Mucosa of descending colon (tissue), 3 donors: ENCODE results near the gene KIF6. TPM values are rescaled to one million over a fixed set of nuclear protein-coding genes. Genes with fewer than 3 reads are reported as not detected.

Experiments
- ATAC-seq: fragments of 200-7000 bp; cut with Tn5 transposase; one replicate; pipeline ENCODE4 v1.9.1; 2020; ENCODE audit warnings: mild to moderate bottlenecking, moderate library complexity
- DNase-seq, 3 donors: peaks; one replicate each; pipeline ENCODE4 v3.0.0-alpha.2; 2020
- H3K36me3 ChIP-seq: fragments of 200-600 bp; one replicate; pipeline ENCODE4 v1.8.0; 2021; ENCODE audit warnings: low read depth, mild to moderate bottlenecking
- H3K4me1 ChIP-seq: fragments of 200-600 bp; one replicate; pipeline ENCODE4 v1.8.0; 2021; ENCODE audit warnings: low read depth, mild to moderate bottlenecking
- H3K4me3 ChIP-seq: fragments of 200-600 bp; one replicate; pipeline ENCODE4 v1.8.0; 2021; ENCODE audit warnings: mild to moderate bottlenecking
- H3K9me3 ChIP-seq: fragments of 200-600 bp; one replicate; pipeline ENCODE4 v1.8.0; 2021; ENCODE audit warnings: mild to moderate bottlenecking
- intact Hi-C, 2 donors: fragments of 100-400 bp; cut with DNase I in 1 of 2; cut with micrococcal nuclease in 1 of 2; formaldehyde crosslinking; loops; one replicate each; pipeline versions ENCODE4 v1.11.0 to v1.11.1; 2022; cut with DNase I, micrococcal nuclease
- total RNA-seq, 3 donors: library from RNA; stranded (reverse); fragmentation: NEBNext Ultra II Directional in 2 of 3; extraction: Animal tissue kit (Norgen Biotek cat#: 25700) in 2 of 3; gene quantifications; one replicate each; pipeline versions ENCODE4 v1.2.1 to v1.2.4, GENCODE V29; 2021 to 2023
- TF ChIP-seq, protein P1 (sequence below): fragments of 200-600 bp; IDR thresholded peaks from one replicate; pipeline ENCODE4 v1.8.0; 2022; ENCODE audit warnings: antibody characterized with exemption, mild to moderate bottlenecking
- donor health status: DM: no; HTN: no; CAD: no; lungs with moderate emphysema.
- donor health status: DM: no; HTN: no; CAD: no.
- donor health status: DM: no; HTN: yes; CAD: no.

KIF6 gene
- total RNA-seq, 3 donors from 2014 or later = 0.24 to 0.85 (median 0.52) TPM

DNA sequence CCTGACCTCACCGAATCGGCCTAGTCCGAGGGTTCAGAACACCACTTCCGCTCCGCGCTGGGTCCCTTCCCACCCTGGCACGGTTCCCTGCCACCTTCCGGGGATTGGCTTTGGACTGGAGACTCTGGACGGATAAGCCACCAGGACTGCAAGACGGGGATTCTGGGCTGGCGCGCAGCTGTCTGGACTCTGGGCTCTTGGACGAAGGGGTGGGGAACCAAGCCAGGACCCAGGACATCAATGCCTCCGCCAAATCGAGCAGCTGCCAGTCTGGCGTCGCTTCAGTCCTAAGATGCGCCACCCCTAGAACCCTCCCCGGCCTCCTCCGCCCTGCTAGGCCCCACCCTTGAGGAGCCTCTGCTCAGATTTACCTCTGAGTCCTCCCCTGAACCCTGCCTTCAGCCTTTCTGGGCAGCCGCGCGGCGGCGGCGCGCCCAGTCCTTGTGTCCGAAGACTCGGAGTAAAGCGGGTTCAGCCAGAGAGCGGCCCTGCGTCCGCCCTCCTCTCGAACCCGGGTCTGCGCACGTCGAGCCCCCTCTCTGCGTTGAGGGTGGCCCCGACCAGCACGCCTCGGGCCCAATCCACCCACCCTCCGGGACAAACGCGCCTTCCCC, 412.2 kb downstream of the KIF6 start:
- ATAC-seq (no peak), DNase-seq (peak in 1 of 3 donors; percentile 47)
- H3K4me3 ChIP-seq = no peak overlapping the region
- H3K36me3 ChIP-seq = no peaks in the 10 kb centered on the region
- TF ChIP-seq, protein P1, sequence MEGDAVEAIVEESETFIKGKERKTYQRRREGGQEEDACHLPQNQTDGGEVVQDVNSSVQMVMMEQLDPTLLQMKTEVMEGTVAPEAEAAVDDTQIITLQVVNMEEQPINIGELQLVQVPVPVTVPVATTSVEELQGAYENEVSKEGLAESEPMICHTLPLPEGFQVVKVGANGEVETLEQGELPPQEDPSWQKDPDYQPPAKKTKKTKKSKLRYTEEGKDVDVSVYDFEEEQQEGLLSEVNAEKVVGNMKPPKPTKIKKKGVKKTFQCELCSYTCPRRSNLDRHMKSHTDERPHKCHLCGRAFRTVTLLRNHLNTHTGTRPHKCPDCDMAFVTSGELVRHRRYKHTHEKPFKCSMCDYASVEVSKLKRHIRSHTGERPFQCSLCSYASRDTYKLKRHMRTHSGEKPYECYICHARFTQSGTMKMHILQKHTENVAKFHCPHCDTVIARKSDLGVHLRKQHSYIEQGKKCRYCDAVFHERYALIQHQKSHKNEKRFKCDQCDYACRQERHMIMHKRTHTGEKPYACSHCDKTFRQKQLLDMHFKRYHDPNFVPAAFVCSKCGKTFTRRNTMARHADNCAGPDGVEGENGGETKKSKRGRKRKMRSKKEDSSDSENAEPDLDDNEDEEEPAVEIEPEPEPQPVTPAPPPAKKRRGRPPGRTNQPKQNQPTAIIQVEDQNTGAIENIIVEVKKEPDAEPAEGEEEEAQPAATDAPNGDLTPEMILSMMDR = no peak
- intact Hi-C loops = loop anchor here in 1 of 2 donors (5.0 kb wide), 1 partner anchor 441 kb away; no protein-coding TSS in a partner anchor
- peaks cover 17% of the 10 kb centered on the region for H3K4me1 ChIP-seq
- no peaks in the 10 kb centered on the region for H3K9me3 ChIP-seq

DNA sequence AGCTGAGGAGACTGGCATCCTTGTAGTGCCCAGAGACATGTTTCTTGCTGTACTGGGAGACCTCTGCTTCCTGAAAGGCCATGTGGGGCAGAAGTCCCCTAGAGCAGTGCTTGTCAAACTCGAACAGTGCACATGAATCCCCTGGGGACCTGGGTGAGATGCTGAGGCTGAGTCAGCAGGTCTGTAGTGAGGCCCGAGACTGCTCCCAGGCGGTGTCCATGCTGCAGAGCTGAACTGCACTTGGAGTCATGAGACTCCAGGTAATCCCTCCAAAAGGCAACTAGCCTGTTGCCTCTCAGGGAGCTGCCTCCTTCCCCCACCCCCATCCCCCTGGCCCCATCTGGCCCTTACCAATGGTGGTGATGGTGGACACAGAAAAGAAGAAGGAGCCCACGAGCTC, 414.7 kb downstream of the KIF6 start:
- TF ChIP-seq, protein P1 = no peak
- DNase-seq (no peak), ATAC-seq (no peak)
- Histone ChIP-seq H3K36me3 (no peaks in the 10 kb centered on the region), H3K9me3 (no peaks in the 10 kb centered on the region), H3K4me3 (no peak overlapping the region), H3K4me1 (peaks cover 17% of the 10 kb centered on the region)
- intact Hi-C loops = loop anchor here in 1 of 2 donors (5.0 kb wide), 1 partner anchor 438 kb away; no protein-coding TSS in a partner anchor

DNA sequence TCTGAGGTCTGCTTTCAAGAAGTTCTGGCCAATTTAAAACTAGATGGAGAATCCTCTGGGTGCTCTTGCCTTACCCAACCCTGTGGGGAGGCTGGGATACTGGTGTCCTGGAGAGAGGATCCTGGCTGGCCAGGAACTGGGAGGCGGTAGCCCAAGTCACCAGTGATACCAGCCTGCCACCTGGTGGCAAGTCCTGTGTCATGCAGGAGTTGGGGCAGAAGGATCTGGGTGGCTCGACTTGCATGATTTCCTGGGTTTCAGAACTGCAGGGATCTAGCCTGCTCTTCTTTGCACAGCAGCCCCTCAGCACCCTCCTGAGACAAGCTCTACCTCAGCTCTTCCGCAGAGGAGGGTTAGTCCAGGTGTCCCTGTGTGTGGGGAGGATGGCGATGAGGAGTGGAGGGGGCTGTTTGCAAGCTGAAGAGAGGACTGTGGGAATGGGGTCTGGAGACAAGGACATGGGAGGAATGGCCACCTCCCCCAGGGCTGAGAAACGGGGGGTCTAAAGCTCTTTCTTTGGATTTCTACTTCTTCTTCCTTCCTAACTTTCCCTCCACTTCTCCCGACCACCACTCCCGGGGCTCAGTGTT, 415.2 kb downstream of the KIF6 start:
- Histone ChIP-seq H3K4me3 (no peak overlapping the region), H3K9me3 (no peaks in the 10 kb centered on the region), H3K36me3 (no peaks in the 10 kb centered on the region), H3K4me1 (peaks cover 17% of the 10 kb centered on the region)
- intact Hi-C loops = loop anchor here (5.0 to 10.0 kb wide), 4 partner anchors 143 to 438 kb away; no protein-coding TSS in a partner anchor
- TF ChIP-seq, protein P1 = peak; percentile 86
- peak; percentile 88 for ATAC-seq
- DNase-seq = peak; percentile 67 to 86 (median 85)

DNA sequence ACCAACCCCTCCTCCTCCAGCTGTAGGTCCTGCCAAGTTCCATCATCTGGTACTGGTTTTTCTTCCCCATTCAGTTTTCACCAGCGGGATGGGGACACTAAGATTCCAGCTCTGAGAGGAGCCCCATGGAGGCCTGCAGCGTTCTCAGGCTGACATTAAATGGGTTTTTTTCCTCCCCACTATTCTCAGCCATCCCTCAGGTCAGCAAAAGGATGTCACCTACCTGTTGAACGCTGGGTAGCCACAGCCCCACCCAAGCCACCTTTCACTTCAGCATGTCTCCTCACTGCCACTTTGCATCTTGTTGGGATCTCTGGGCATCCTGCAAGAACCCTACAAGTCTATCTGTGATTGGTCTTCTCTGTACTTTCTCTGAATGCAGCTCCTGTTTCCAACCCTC, 417.7 kb downstream of the KIF6 start:
- no peak for ATAC-seq
- TF ChIP-seq, protein P1 = no peak
- no peak for DNase-seq
- H3K4me3 ChIP-seq = no peak overlapping the region
- no peaks in the 10 kb centered on the region for H3K36me3 ChIP-seq
- H3K9me3 ChIP-seq = no peaks in the 10 kb centered on the region
- intact Hi-C loops = loop anchor here in 1 of 2 donors (5.0 to 10.0 kb wide), 3 partner anchors 140 to 433 kb away; no protein-coding TSS in a partner anchor
- peaks cover under 1% of the 10 kb centered on the region for H3K4me1 ChIP-seq

DNA sequence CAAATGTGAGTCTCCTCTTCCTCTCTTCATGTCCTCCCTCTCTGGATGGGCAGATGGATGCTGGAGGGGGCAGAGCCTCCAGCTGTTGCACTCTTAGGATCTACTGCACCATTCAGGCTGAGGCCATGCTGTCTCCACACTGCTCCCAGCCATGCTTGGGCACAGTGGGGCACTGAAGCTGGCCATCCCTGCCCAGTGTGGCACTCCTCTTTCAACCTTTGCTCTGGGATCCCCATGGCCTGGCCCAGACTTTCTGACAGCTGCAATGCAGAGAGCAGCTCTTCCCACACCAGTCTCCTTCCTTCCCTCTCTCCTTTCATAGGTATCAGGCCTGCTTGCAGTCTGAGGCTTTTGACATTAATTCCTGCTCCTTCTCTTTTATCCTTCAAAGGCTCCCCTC, 420.3 kb downstream of the KIF6 start:
- Histone ChIP-seq H3K9me3 (no peaks in the 10 kb centered on the region), H3K4me1 (no peaks in the 10 kb centered on the region), H3K4me3 (no peak overlapping the region), H3K36me3 (no peaks in the 10 kb centered on the region)
- intact Hi-C loops = loop anchor here in 1 of 2 donors (5.0 to 10.0 kb wide), 3 partner anchors 138 to 430 kb away; no protein-coding TSS in a partner anchor
- ATAC-seq = peak; percentile 37
- no peak for DNase-seq
- TF ChIP-seq, protein P1 = no peak
